Kidney (tissue), 14 donors: ENCODE measurements around the gene KMT2C. TPM values are rescaled to one million over a fixed set of nuclear protein-coding genes. Genes with fewer than 3 reads are reported as not detected.

Source experiments
- DNase-seq, 5 donors: peaks; one replicate each; pipeline ENCODE4 v3.0.0-alpha.2; 2013 to 2020
- FAIRE-seq: peaks from 2 replicates; lab custom pipeline; 2012; peaks lifted over from hg19 to GRCh38; lab: Jason Lieb, UNC
- H3K27ac ChIP-seq, 2 donors: one replicate each; pipeline ENCODE4 v1.7.0; 2013; ENCODE audit warnings: low read depth in 2 of 2, low read length in 2 of 2, inconsistent platforms in 1 of 2
- H3K27me3 ChIP-seq: one replicate; pipeline ENCODE4 v1.7.1; 2013; ENCODE audit warnings: low read length, inconsistent platforms; ENCODE audit not compliant: control insufficient read depth, insufficient read depth
- H3K36me3 ChIP-seq, 3 donors: one replicate each; pipeline versions ENCODE4 v1.7.0 to v1.7.1; 2013; ENCODE audit warnings: low read length in 3 of 3, control low read depth in 1 of 3, inconsistent platforms in 1 of 3; ENCODE audit not compliant: insufficient read depth in 3 of 3, control insufficient read depth in 2 of 3
- H3K4me1 ChIP-seq, 3 donors: one replicate each; pipeline versions ENCODE4 v1.7.0 to v1.7.1; 2013; ENCODE audit warnings: low read length in 3 of 3, inconsistent platforms in 1 of 3, low read depth in 1 of 3; ENCODE audit not compliant: control insufficient read depth in 2 of 3, insufficient read depth in 2 of 3
- H3K4me3 ChIP-seq, 3 donors: one replicate each; pipeline versions ENCODE4 v1.7.0 to v1.8.1; 2013; ENCODE audit warnings: low read length in 3 of 3, control low read depth in 1 of 3, inconsistent platforms in 1 of 3
- H3K9ac ChIP-seq, 3 donors: one replicate each; pipeline versions ENCODE4 v1.7.0 to v1.7.1; 2013; ENCODE audit warnings: low read length in 3 of 3, control low read depth in 1 of 3, inconsistent platforms in 1 of 3
- H3K9me3 ChIP-seq, 3 donors: one replicate each; pipeline versions ENCODE4 v1.7.0 to v1.7.1; 2013; ENCODE audit warnings: low read length in 3 of 3, control low read depth in 1 of 3, inconsistent platforms in 1 of 3; ENCODE audit not compliant: control insufficient read depth in 2 of 3, insufficient read depth in 1 of 3
- CTCF ChIP-seq: IDR thresholded peaks from 3 replicates; pipeline ENCODE4 v1.5.1; 2012; ENCODE audit warnings: mild to moderate bottlenecking, moderate library complexity, borderline replicate concordance; ENCODE audit not compliant: insufficient read depth; ENCODE audit errors: extremely low read depth
- intact Hi-C: fragments of 100-400 bp; cut with DNase I; formaldehyde crosslinking; loops from one replicate; pipeline ENCODE4 v1.11.1; 2022
- polyA plus RNA-seq: library from polyadenylated mRNA; stranded (reverse); fragments of 350-450 nt; fragmentation: Illumina TruSeq; extraction: RNeasy Lipid Tissue Mini Kit (QIAGEN cat#74804); gene quantifications from one replicate; pipeline ENCODE4 v1.2.3, GENCODE V29; 2014; ENCODE audit warnings: low read depth, low replicate concordance; ENCODE audit not compliant: insufficient read depth
- total RNA-seq: library from RNA; stranded (reverse); fragmentation: NEBNext Ultra II Directional; extraction: Animal tissue kit (Norgen Biotek cat#: 25700); gene quantifications from one replicate; pipeline ENCODE4 v1.2.1, GENCODE V29; 2021
- donor health status: control.
- donor health status: control.
- donor health status: control.
- donor health status: control.
- donor health status: control.
- donor health status: DM: yes; HTN: yes; CAD: no.
- donor health status: Normal renal cell carcinoma (clear cell type).

The KMT2C gene
- total and polyA plus RNA-seq, 2 donors from 2014 or later, result 4.8 to 102 TPM

GRCh38 chr7:152366662-152367061 lies 69.1 kb downstream of the KMT2C start:
- Histone ChIP-seq H3K4me3 (no peak overlapping the region), H3K9ac (no peak overlapping the region), H3K9me3 (no peaks in the 10 kb centered on the region), H3K27me3 (no peaks in the 10 kb centered on the region), H3K4me1 (no peaks in the 10 kb centered on the region), H3K27ac (no peak overlapping the region), H3K36me3 (no peaks in the 10 kb centered on the region)
- no peak for TF ChIP-seq CTCF
- peak; percentile 31 to 82 (median 58) for DNase-seq
- no peak for FAIRE-seq
- intact Hi-C loops, result no loop called here

DNA sequence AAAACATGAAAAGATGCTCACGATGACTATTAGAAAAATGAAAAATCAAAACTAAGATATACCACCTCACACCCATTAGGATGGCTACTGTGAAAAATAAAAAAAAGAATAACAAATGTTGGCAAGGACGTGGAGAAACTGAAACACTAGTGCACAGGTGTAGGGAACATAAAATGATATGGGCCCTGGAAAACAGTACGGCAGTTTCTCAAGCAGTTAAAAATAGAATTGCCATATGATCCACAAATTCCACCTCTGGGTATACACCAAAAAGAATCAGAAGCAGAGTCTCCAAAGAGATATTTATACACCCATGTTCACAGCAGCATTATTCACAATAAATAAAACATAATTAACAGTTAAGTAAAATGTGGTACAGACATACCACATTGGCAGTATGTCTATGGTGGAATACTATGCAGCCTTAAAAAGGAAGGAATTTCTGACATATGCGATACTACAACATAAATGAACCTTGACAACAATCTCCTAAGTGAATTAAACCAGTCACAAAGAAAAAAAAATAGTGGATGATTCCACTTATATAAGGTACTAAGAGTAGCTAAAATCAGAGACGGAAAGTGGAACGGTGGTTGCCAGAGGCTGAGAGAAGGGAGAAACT lies 69.7 kb downstream of the KMT2C start:
- no peak overlapping the region for H3K4me3 ChIP-seq
- intact Hi-C loops, result no loop called here
- no peak overlapping the region for H3K27ac ChIP-seq
- DNase-seq, result no peak
- no peaks in the 10 kb centered on the region for H3K4me1 ChIP-seq
- no peaks in the 10 kb centered on the region for H3K36me3 ChIP-seq
- no peak for FAIRE-seq
- TF ChIP-seq CTCF, result no peak
- H3K9me3 ChIP-seq, result no peaks in the 10 kb centered on the region
- H3K27me3 ChIP-seq, result no peaks in the 10 kb centered on the region
- no peak overlapping the region for H3K9ac ChIP-seq

DNA sequence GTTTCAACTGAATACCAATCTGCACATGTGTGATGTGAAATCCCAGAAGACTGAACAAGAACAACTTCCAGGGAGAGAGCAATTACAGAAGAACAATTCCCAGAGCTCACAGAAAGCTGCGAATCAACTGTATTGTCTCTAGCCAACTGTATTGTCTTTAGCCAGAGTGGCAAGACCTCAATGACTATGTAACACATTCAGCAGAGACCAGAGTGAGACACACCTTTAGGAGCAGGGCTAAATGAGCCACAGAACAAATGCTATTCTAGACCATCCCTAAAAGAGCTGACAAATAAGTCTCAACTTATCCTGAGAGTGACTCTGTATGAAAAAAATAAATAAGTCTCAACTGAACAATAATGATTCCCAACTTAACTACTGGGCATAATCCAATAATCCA lies 72.0 kb downstream of the KMT2C start:
- no peaks in the 10 kb centered on the region for H3K4me1 ChIP-seq

More for the DNA sequence above, 72.0 kb downstream of the KMT2C start:
- intact Hi-C loops, result no loop called here
- Histone ChIP-seq H3K36me3 (no peaks in the 10 kb centered on the region), H3K9me3 (no peaks in the 10 kb centered on the region), H3K27me3 (no peaks in the 10 kb centered on the region), H3K9ac (no peak overlapping the region), H3K27ac (no peak overlapping the region), H3K4me3 (no peak overlapping the region)
- DNase-seq (no peak), FAIRE-seq (no peak)
- TF ChIP-seq CTCF, result no peak
